Measurements from ENCODE around the gene TBCK.

Gene TBCK

GRCh38 chr4:105998171-105999063, 317.6 kb downstream of the TBCK start:
- no peaks in the 10 kb centered on the region for H3K36me3 ChIP-seq (ENCODE audit: insufficient read depth, low read length)
- no peaks in the 10 kb centered on the region for H3K9me3 ChIP-seq (ENCODE audit: low read depth, low read length)
- no peak overlapping the region for H3K9ac ChIP-seq (ENCODE audit: insufficient read length)
- no peak for DNase-seq (ENCODE audit: low read depth, low spot score)
- no peak overlapping the region for H3K27ac ChIP-seq
- no peak overlapping the region for H3K4me3 ChIP-seq
- no peak for TF ChIP-seq EZH2 (IDR thresholded peaks at IDR 0.05)
- no peak for TF ChIP-seq FOXP2 (optimal IDR thresholded peaks at IDR 0.05; ENCODE audit: control extremely low read depth, extremely low read length, insufficient read depth)
- no peak for TF ChIP-seq POLR2AphosphoS5 (IDR thresholded peaks at IDR 0.05; ENCODE audit: borderline replicate concordance, low read depth, low read length)

DNA sequence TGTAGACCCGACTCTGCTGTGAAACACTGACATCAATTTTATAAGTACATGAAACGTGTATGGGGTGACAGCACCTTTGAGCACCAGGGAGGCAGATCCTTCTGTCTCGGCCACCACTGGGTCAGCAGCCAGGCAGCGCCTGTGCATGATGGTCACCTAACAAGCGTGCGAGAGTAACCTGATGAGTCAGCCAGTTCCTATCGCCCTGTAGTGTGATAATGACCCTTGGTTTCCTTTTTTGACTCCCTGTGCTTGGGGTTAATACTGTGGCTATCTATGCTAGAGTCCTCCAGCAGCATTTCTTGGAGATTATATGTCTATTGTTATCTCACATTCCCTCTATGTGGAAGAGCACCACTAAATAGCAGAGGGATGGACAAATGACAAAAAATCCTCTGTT, 319.2 kb downstream of the TBCK start:
- Histone ChIP-seq H3K27ac (no peak overlapping the region), H3K36me3 (ENCODE audit: insufficient read depth, low read length) (no peaks in the 10 kb centered on the region), H3K9me3 (ENCODE audit: low read depth, low read length) (no peaks in the 10 kb centered on the region), H3K4me3 (no peak overlapping the region), H3K9ac (ENCODE audit: insufficient read length) (no peak overlapping the region)
- DNase-seq (ENCODE audit: low read depth, low spot score) = no peak
- TF ChIP-seq POLR2AphosphoS5 (IDR thresholded peaks at IDR 0.05; ENCODE audit: borderline replicate concordance, low read depth, low read length) (no peak), EZH2 (IDR thresholded peaks at IDR 0.05) (no peak)

GRCh38 chr4:105994841-105995501, 321.0 kb downstream of the TBCK start:
- Histone ChIP-seq H3K27ac (no peak overlapping the region), H3K4me3 (no peak overlapping the region), H3K9ac (ENCODE audit: insufficient read length) (no peak overlapping the region), H3K36me3 (ENCODE audit: insufficient read depth, low read length) (no peaks in the 10 kb centered on the region), H3K9me3 (ENCODE audit: low read depth, low read length) (no peaks in the 10 kb centered on the region)
- TF ChIP-seq EZH2 (IDR thresholded peaks at IDR 0.05) = no peak
- TF ChIP-seq FOXP2 (optimal IDR thresholded peaks at IDR 0.05; ENCODE audit: control extremely low read depth, extremely low read length, insufficient read depth) = no peak
- no peak for TF ChIP-seq POLR2AphosphoS5 (IDR thresholded peaks at IDR 0.05; ENCODE audit: borderline replicate concordance, low read depth, low read length)
- no peak for DNase-seq (ENCODE audit: low read depth, low spot score)

DNA sequence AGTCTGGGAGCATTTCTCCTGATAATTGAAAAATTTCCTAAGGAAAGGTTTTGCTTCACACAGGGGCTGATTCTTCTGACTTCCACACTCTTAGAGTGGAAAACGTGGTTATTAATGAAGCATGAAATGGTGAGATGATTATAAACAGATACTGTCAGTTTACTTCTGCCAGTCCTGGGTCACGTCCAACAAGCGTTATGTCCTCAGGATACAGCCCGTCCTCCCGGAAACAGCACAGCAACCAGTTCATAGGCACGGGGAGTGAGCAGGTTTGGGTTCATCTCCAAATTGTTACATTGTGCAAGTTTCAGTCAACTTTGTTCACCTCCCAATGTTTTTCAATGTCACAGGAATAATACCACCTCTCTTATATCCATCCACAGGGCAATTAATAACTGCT, 321.9 kb downstream of the TBCK start:
- H3K36me3 ChIP-seq (ENCODE audit: insufficient read depth, low read length) = no peaks in the 10 kb centered on the region
- H3K4me3 ChIP-seq = peak overlapping the region; percentile 58
- no peak for TF ChIP-seq EZH2 (IDR thresholded peaks at IDR 0.05)
- no peak for TF ChIP-seq POLR2AphosphoS5 (IDR thresholded peaks at IDR 0.05; ENCODE audit: borderline replicate concordance, low read depth, low read length)
- H3K9ac ChIP-seq (ENCODE audit: insufficient read length) = no peak overlapping the region
- H3K27ac ChIP-seq = no peak overlapping the region
- no peak for DNase-seq (ENCODE audit: low read depth, low spot score)
- H3K9me3 ChIP-seq (ENCODE audit: low read depth, low read length) = no peaks in the 10 kb centered on the region

- DNase-seq (ENCODE audit: low read depth, low spot score) = no peak
- Histone ChIP-seq H3K27ac (no peak overlapping the region), H3K36me3 (ENCODE audit: insufficient read depth, low read length) (no peaks in the 10 kb centered on the region), H3K9ac (ENCODE audit: insufficient read length) (no peak overlapping the region), H3K4me3 (no peak overlapping the region), H3K9me3 (ENCODE audit: low read depth, low read length) (no peaks in the 10 kb centered on the region)
- TF ChIP-seq POLR2AphosphoS5 (IDR thresholded peaks at IDR 0.05; ENCODE audit: borderline replicate concordance, low read depth, low read length) = no peak
Measured at GRCh38 chr4:105992641-105993305, 323.2 kb downstream of the TBCK start.

DNA sequence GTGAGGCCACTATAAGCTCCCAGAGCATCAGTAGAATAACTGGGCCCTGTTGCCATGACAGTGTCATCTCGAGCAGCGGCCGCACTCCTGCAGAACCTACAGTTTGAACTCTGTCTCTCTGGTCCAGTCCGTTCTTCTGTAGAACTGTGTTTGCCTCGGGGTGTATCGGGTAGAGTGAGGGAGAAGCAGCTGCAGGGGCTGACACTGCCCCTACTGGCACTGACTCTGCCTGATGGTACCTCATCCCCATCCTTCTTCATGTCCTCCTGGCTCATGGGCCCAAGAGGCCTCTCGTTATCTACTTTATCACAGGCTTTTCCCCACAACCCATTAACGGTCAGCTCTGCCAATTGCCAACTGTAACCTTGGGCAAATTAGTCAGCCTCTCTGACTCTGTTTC, 324.3 kb downstream of the TBCK start:
- Histone ChIP-seq H3K9me3 (ENCODE audit: low read depth, low read length) (no peaks in the 10 kb centered on the region), H3K36me3 (ENCODE audit: insufficient read depth, low read length) (no peaks in the 10 kb centered on the region), H3K9ac (ENCODE audit: insufficient read length) (no peak overlapping the region), H3K4me3 (no peak overlapping the region), H3K27ac (no peak overlapping the region)
- TF ChIP-seq FOXP2 (optimal IDR thresholded peaks at IDR 0.05; ENCODE audit: control extremely low read depth, extremely low read length, insufficient read depth) (no peak), EZH2 (IDR thresholded peaks at IDR 0.05) (no peak), POLR2AphosphoS5 (IDR thresholded peaks at IDR 0.05; ENCODE audit: borderline replicate concordance, low read depth, low read length) (no peak)
- no peak for DNase-seq (ENCODE audit: low read depth, low spot score)

Data from SK-N-MC (cell line).